GM21360 (cell line): ENCODE data around the gene FERD3L.
A peak's percentile ranks its signal among the peaks of the same experiment; 100 is the strongest.

ENCODE experiments used
- ATAC-seq: cut with Tn5 transposase; IDR thresholded peaks from one replicate; pipeline ENCODE4 v1.9.1; 2021; ENCODE audit warnings: mild to moderate bottlenecking, moderate library complexity; ENCODE audit not compliant: unreplicated experiment

FERD3L gene

GRCh38 chr7:19117091-19117869, 27.9 kb downstream of the FERD3L start, which contains the start of gene TWIST1:
Gene TWIST1, minus strand, starts transcription at chr7:19117636. Its CDS starts 315 bp downstream, at chr7:19117321.
- peak; percentile 48 for ATAC-seq

GRCh38 chr7:19116121-19117090, 28.8 kb downstream of the FERD3L start:
- peak; percentile 28 for ATAC-seq

- ATAC-seq: no peak
These were observed 30.7 kb downstream of the FERD3L start for GRCh38 chr7:19114551-19114855.

- no peak for ATAC-seq
These were observed 31.2 kb downstream of the FERD3L start for GRCh38 chr7:19113855-19114550.

- ATAC-seq: no peak
These were observed 32.2 kb downstream of the FERD3L start for GRCh38 chr7:19113002-19113350.

GRCh38 chr7:19112274-19113001, 32.8 kb downstream of the FERD3L start:
- ATAC-seq: no peak

- ATAC-seq: no peak
These were observed 33.5 kb downstream of the FERD3L start for GRCh38 chr7:19111474-19112273.

- no peak for ATAC-seq
These were observed 34.4 kb downstream of the FERD3L start for GRCh38 chr7:19110776-19111175.

GRCh38 chr7:19110026-19110730, 35.0 kb downstream of the FERD3L start:
- ATAC-seq: no peak

- ATAC-seq: no peak
These were observed 35.9 kb downstream of the FERD3L start for GRCh38 chr7:19109000-19109946.

- no peak for ATAC-seq
These were observed 37.7 kb downstream of the FERD3L start for GRCh38 chr7:19107356-19108146.

- ATAC-seq: no peak
These were observed 38.2 kb downstream of the FERD3L start for GRCh38 chr7:19107081-19107355.

GRCh38 chr7:19106241-19107080, 38.8 kb downstream of the FERD3L start:
- no peak for ATAC-seq

GRCh38 chr7:19105546-19105945, 39.7 kb downstream of the FERD3L start:
- ATAC-seq: no peak

- ATAC-seq: no peak
These were observed 40.4 kb downstream of the FERD3L start for GRCh38 chr7:19104811-19105210.

GRCh38 chr7:19102884-19103283, 42.3 kb downstream of the FERD3L start:
- ATAC-seq: no peak

- no peak for ATAC-seq
These were observed 43.3 kb downstream of the FERD3L start for GRCh38 chr7:19101909-19102308.
